HUES64 (cell line): ENCODE measurements around the gene EPN2.

Experiments
- H3K27ac ChIP-seq: 2 replicates; pipeline ENCODE4 v1.7.0; 2013; ENCODE audit warnings: low read depth, low read length, inconsistent platforms
- H3K27me3 ChIP-seq: 2 replicates; pipeline ENCODE4 v1.6.1; 2013; ENCODE audit warnings: mild to moderate bottlenecking, low read length; ENCODE audit not compliant: insufficient read depth
- H3K36me3 ChIP-seq: 2 replicates; pipeline ENCODE4 v1.6.1; 2013; ENCODE audit warnings: mild to moderate bottlenecking, low read length; ENCODE audit not compliant: insufficient read depth
- H3K4me1 ChIP-seq: 2 replicates; pipeline ENCODE4 v1.6.1; 2013; ENCODE audit warnings: mild to moderate bottlenecking, low read length, moderate library complexity; ENCODE audit not compliant: insufficient read depth
- H3K4me3 ChIP-seq: 2 replicates; pipeline ENCODE4 v1.5.1; 2013; ENCODE audit warnings: mild to moderate bottlenecking, low read length, moderate library complexity
- H3K9ac ChIP-seq: 2 replicates; pipeline ENCODE4 v1.6.1; 2013; ENCODE audit warnings: mild to moderate bottlenecking, low read depth, low read length
- H3K9me3 ChIP-seq: 2 replicates; pipeline ENCODE4 v1.6.1; 2013; ENCODE audit warnings: low read depth, low read length; ENCODE audit not compliant: insufficient read depth
- WGBS: fragments of 150-250, 120-280 bp; methylation state at CpG from one replicate; pipeline ENCODE4 v1.1.7; 2013; ENCODE audit warnings: missing lambda C conversion rate; 5-methylcytosine and 5-hydroxymethylcytosine counted together

Gene EPN2

DNA sequence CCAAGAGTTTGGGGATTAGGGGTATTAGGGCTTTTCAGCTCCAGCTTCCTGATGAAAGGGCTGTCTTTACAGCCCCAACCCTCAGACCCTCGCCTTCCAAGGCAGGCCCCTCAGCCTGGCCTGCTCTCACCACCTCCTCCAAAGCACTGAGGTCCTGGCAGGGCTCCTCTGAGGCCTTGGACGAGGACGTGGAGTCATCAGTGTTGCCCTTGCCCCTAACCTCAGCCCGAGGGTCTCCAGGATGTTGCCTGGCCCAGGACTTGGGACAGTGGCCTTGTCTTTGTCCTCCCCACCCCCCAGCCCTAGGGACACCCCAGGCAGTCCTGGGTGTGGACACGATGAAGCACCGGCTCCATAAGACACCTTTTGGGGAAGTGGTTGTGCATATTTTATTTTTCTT lies 97.2 kb downstream of the EPN2 start:
- Histone ChIP-seq H3K4me3 (no peak overlapping the region), H3K36me3 (peaks cover 15% of the 10 kb centered on the region), H3K9me3 (no peaks in the 10 kb centered on the region), H3K4me1 (peaks cover 12% of the 10 kb centered on the region), H3K9ac (no peak overlapping the region), H3K27me3 (no peaks in the 10 kb centered on the region), H3K27ac (no peak overlapping the region)
- 87% methylated on average over 6 of the region's 6 CpGs for WGBS

DNA sequence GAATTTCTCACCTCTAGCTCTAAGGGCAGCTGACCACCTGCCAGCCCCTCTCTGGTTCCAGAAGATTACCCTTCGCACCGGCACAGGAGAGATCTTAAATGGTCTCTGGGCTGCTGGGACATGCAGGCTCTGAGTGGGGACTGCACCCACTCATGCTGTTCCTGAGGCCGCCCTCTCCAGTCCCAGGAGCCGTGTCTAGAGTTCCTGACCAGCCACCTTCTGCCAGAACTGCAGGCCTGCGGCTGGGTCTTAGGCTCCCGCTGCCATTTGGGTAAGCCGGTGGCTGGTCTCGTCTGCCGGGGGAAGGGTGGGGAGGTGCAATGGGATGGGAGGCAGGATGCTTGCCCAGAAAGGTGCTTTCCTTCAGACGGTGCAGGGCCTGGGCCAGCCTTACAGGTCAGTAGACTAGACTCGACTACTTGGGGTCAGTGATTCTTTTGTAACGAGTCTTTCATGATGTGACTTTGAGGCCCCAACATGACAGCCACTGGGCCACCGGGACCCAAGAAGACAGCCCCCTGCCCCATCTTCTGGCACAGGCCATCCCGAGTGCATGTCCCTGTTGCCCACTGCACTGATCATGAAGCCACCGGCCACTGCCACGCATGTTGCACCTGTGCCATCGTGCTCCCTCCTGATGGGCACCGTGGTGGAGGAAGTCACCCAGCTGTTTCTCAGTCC lies 98.9 kb downstream of the EPN2 start:
- no peaks in the 10 kb centered on the region for H3K27me3 ChIP-seq
- H3K4me3 ChIP-seq: no peak overlapping the region
- H3K27ac ChIP-seq: no peak overlapping the region
- 89% methylated on average over 18 of the region's 18 CpGs for WGBS
- H3K36me3 ChIP-seq: peaks cover 9% of the 10 kb centered on the region
- H3K9ac ChIP-seq: no peak overlapping the region
- peaks cover 16% of the 10 kb centered on the region for H3K4me1 ChIP-seq
- H3K9me3 ChIP-seq: no peaks in the 10 kb centered on the region

DNA sequence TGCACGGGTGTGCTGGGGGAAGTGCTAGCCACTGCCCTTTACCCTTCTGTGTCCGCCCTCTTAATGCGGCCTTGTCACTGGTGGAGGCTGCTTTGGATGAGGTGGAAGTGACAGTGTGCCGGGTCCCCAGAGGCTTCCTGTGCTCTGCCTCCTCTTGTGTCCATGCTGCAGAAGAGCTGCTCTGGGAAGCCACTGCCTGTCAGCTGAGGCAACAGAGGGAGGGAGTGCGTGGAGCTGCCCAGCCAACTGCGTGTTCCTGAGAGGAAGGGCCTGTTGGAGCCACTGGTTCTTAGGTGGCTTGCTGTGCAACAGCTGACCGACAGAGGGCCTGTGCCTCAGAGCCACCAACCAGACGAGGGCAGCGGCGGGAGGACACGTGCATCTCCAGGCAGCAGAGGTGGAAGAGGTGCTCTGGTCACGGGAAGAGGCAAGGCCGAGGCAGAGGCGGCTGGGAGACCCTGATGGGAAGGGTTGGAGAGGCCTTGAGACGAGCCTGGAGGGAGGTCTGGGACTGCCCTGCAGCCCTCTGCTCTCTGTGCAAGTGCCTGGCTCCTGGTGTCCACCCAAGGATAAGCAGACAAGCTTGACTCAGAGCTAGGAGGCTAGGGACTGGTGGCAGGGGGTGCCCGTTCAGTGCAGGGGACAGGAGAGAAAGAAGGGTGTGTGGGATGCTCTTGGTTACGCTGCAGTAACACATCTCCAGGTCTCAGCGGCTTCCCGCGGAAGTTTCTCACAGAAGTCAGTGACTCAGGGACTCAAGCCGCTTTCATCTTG lies 100.0 kb downstream of the EPN2 start:
- no peaks in the 10 kb centered on the region for H3K27me3 ChIP-seq
- H3K4me1 ChIP-seq: peaks cover 19% of the 10 kb centered on the region
- 72% methylated on average over 21 of the region's 21 CpGs for WGBS
- H3K4me3 ChIP-seq: no peak overlapping the region
- no peaks in the 10 kb centered on the region for H3K9me3 ChIP-seq
- H3K9ac ChIP-seq: no peak overlapping the region
- no peak overlapping the region for H3K27ac ChIP-seq
- H3K36me3 ChIP-seq: 0 out of 2 replicates have a peak, but pooled peaks cover 5% of the 10 kb centered on the region

DNA sequence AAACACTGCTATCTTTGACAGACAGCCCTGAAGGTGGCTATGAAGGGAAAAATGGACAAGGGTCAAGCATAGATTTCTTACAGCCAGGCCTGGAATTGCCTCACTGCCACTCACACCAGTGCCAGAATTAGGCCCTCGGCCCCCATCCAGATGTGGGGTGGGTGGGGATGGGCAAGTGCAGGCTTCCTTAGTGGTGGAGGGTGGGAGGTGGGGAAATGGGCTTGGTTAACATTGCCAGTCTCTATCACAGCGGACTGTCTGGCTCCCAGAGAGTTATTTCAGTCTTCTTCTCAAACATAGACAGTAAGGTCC lies 100.5 kb downstream of the EPN2 start:
- 100% methylated on average over 1 of the region's 2 CpGs for WGBS
- Histone ChIP-seq H3K4me1 (peaks cover 20% of the 10 kb centered on the region), H3K36me3 (0 out of 2 replicates have a peak, but pooled peaks cover 5% of the 10 kb centered on the region), H3K9me3 (no peaks in the 10 kb centered on the region), H3K27me3 (no peaks in the 10 kb centered on the region), H3K27ac (no peak overlapping the region), H3K9ac (no peak overlapping the region), H3K4me3 (no peak overlapping the region)

DNA sequence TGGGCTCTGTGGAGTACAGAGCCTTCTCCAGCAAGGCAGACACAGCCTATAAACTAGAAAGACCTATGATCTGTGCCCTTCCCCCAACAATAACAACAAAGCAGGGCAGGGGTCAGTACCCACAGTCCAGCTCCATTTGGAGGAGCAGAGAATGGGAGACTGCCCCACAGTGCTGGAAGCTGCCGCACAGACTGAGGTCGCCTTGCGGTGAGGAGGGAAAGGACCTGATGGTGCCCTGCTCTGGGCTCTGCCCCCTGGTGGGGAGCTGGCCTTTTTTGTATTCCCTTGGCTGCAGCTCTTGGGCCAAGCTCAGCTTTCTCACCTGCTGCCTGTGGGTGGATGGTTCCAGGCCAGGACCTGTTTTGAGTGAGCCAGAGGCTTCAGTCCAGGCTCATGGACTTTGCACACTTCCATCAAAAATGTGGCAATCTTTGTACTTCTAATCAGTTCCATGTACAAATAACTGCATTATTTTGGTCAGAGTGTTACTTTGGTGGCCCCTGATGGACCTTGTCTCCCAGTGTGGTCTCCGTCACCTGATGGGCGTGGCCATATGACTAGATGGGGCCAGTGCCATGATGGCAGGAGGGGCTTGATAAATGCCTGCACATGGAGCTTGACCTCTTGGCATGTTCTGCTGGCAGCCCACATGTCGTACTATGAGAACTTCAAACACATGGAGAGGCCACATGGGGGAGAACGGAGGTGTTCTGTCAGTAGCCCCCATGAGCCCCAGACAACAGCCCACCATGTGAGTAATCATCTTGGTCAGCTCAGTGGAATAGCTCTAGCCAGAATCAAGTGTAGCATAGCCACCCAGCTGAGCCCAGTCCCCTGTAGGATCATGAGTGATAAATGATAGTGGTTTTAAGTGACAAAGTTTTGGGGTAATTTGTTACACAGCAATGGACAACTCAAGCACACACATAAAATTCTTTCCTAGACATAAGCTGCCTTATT lies 101.1 kb downstream of the EPN2 start:
- 86% methylated on average over 7 of the region's 7 CpGs for WGBS
- H3K27ac ChIP-seq: no peak overlapping the region
- no peak overlapping the region for H3K9ac ChIP-seq
- H3K36me3 ChIP-seq: 0 out of 2 replicates have a peak, but pooled peaks cover 5% of the 10 kb centered on the region
- peaks cover 20% of the 10 kb centered on the region for H3K4me1 ChIP-seq
- H3K4me3 ChIP-seq: no peak overlapping the region
- H3K27me3 ChIP-seq: no peaks in the 10 kb centered on the region
- H3K9me3 ChIP-seq: no peaks in the 10 kb centered on the region

DNA sequence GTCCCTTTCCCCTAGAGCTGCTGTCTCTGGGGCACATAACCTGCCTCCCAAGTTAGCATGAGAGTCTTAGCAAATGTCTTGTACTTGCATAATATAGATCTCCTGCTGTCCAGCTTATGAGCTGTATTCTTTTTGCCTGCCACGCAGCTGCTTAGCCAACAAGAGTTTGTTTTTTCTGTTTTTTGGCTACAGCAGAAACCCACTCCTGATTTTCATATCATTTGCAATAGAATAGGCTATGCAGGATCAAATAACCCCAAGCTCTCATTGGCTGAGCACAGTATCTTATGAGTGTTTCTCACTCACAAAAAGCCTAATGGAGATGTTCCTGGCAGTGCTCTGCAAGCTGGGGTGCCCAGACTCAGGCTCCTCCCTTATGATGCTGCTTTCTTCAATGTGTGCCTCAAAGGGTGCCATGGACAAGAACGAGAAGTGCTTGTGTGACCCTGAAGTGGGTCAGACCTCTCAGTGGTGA lies 102.2 kb downstream of the EPN2 start:
- 47% methylated on average over 2 of the region's 2 CpGs for WGBS
- no peak overlapping the region for H3K4me3 ChIP-seq

DNA sequence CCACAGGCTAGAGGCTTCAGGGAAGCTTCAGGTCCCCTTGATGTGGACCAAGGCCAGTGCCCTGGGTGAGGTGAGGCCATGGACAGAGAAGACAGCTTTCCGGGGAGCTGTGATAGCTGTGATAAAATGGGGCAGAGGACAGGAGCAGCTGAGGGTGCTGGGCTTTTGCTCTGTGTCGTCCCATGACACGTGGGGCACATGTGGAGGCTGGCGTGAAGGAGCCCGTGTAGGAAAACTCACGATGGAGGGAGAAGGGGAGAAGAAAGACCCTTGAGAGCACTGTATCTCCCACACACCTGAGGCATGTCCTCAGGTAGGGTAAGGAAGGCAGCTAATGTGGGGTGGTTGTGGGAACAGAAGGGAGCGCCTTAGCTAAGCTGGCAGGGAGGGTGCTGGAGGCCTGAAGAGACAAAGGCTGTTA lies 104.1 kb downstream of the EPN2 start:
- Histone ChIP-seq H3K36me3 (peaks cover 3% of the 10 kb centered on the region; the same call in 1 of the 2 replicates), H3K27ac (no peak overlapping the region), H3K9me3 (no peaks in the 10 kb centered on the region), H3K4me3 (no peak overlapping the region), H3K9ac (no peak overlapping the region), H3K27me3 (no peaks in the 10 kb centered on the region), H3K4me1 (peaks cover 20% of the 10 kb centered on the region)
- 77% methylated on average over 7 of the region's 7 CpGs for WGBS

More for the DNA sequence above, 102.2 kb downstream of the EPN2 start:
- peak overlapping the region; percentile 30; the same call in 1 of the 2 replicates for H3K27ac ChIP-seq
- H3K9ac ChIP-seq: no peak overlapping the region
- H3K4me1 ChIP-seq: peaks cover 20% of the 10 kb centered on the region
- no peaks in the 10 kb centered on the region for H3K9me3 ChIP-seq
- H3K36me3 ChIP-seq: no peaks in the 10 kb centered on the region
- H3K27me3 ChIP-seq: no peaks in the 10 kb centered on the region

DNA sequence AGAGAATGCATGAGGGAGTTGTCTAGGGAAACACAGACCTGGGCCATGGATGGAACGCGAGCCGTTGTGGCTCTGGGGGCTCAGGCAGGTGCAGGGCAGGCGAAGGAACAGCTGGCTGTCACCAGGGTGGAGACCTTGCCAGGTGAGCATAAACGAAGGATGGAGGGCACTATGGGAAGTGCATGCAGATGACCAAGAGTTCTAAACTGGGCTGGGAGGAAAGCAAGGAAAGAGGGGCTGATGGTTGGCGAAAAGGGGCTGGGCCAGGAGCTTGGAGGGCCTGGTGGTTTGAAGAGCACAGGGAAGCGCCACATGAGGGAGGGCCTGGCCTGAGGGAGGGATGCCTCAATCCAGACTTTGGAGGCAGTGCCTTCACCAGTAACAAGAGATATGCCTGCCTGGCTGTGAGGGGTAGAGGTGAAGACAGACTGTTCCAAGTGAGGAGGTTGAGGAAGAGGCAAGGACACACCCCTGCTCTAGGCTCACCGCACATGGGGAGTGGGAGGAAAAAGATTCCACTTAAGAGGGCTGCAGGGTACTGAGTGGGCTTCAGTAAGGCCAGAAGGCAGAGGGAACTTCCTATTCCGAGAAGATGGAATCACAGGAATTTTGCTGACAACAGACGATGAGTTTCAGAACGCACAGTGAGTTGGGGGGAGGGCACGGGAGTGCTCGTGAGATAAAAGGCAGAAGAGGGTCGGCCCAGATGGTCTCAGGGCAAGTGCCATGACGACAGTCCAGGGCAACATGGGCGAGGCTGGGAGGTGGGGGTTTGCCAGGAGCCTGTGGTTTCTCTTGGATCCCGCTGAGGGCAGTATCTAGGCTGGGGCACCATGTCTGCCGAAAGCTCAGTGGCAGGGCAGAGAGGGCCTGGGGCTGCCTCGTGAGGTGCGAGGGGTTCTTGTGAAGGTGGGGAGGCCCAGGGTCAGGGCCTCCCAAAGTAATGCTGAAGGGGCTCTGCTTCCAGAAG lies 104.8 kb downstream of the EPN2 start:
- no peaks in the 10 kb centered on the region for H3K9me3 ChIP-seq
- H3K9ac ChIP-seq: no peak overlapping the region
- H3K27ac ChIP-seq: no peak overlapping the region
- H3K27me3 ChIP-seq: no peaks in the 10 kb centered on the region
- peaks cover 6% of the 10 kb centered on the region; the same call in 1 of the 2 replicates for H3K36me3 ChIP-seq
- no peak overlapping the region for H3K4me3 ChIP-seq
- H3K4me1 ChIP-seq: peaks cover 20% of the 10 kb centered on the region
- WGBS: 83% methylated on average over 20 of the region's 20 CpGs

DNA sequence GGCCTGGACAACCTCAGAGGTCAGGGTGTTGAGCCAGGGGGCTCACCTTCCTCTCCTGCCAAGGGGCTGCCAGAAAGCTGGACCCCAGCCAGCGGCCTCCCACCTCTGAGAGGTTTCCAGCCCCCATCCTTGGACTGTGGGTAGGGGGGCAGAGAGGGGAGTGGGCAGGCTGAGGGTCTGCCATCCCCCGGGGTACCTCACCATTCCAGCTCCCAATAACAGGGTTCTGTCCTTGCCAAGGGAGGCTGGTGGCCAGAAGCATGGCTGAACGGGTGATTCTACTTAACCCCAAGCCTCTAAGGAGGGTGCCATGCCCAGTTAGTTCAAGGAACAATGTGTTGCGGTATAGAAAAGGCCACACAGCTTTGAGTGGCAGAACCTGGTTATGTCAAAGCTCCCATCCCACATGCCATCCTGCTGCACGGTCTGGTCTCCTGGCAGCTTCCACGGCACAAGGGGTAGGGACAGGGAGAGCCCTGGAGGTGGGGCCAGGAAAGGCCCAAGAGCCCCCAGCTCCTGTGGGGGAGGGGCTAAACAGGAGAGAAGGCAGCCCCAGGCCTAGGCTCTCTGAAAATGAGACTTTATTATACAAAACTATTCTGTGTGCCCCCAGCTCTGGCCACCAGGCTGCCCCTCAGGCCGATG lies 105.6 kb downstream of the EPN2 start:
- no peak overlapping the region for H3K9ac ChIP-seq
- peaks cover 20% of the 10 kb centered on the region for H3K4me1 ChIP-seq
- no peaks in the 10 kb centered on the region for H3K9me3 ChIP-seq
- no peak overlapping the region for H3K27ac ChIP-seq
- no peaks in the 10 kb centered on the region for H3K27me3 ChIP-seq
- peaks cover 8% of the 10 kb centered on the region; the same call in 1 of the 2 replicates for H3K36me3 ChIP-seq
- 93% methylated on average over 7 of the region's 7 CpGs for WGBS
- H3K4me3 ChIP-seq: no peak overlapping the region

DNA sequence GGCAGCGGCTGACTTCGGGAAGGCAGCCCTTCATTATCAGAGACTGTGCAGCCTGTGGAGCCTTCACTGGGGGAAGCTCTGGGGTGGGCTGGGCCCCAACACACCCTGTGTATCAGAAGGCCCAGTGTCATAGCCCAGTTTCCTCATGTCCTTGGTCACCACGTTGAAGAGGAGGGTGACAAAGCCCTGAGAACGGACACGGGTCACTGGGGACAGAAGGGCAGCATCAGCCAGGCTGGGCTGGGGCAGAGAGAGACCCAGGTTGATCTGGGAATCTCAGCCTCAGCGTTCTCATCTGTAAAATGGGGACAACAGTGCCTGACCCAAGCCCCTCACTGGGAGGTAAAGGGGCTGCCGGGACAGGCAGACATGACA lies 106.1 kb downstream of the EPN2 start:
- Histone ChIP-seq H3K27ac (no peak overlapping the region), H3K36me3 (peaks cover 8% of the 10 kb centered on the region; the same call in 1 of the 2 replicates), H3K4me1 (peaks cover 19% of the 10 kb centered on the region), H3K4me3 (no peak overlapping the region), H3K9ac (no peak overlapping the region), H3K9me3 (no peaks in the 10 kb centered on the region), H3K27me3 (no peaks in the 10 kb centered on the region)
- 95% methylated on average over 7 of the region's 7 CpGs for WGBS
